GM19351 (cell line): ENCODE measurements around the gene ZCCHC2.

ENCODE experiments used
- ATAC-seq: cut with Tn5 transposase; IDR thresholded peaks from one replicate; pipeline ENCODE4 v1.9.1; 2021; ENCODE audit warnings: mild to moderate bottlenecking, moderate library complexity; ENCODE audit not compliant: unreplicated experiment

The ZCCHC2 gene

GRCh38 chr18:62574776-62575175, 52.0 kb downstream of the ZCCHC2 start:
- no peak for ATAC-seq

DNA sequence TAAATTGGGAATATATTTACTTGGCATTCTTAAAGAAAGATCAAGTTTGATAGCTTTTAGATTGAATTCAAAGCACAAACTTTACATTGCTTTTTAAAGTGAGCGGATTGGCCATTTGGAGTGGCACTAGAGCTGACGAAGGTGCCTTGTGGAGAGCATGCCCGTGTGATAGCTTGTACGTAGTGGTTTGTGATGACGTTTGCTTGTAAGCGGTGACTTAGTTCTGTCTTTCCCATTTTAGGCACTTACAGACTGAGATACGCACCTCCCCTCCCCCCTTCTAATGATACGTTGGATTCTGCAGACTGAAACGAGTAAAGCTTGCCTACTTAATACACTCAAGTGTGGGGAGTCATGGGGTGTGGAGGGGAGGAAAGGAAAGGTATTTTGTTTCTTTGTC, 53.4 kb downstream of the ZCCHC2 start:
- ATAC-seq, result no peak

DNA sequence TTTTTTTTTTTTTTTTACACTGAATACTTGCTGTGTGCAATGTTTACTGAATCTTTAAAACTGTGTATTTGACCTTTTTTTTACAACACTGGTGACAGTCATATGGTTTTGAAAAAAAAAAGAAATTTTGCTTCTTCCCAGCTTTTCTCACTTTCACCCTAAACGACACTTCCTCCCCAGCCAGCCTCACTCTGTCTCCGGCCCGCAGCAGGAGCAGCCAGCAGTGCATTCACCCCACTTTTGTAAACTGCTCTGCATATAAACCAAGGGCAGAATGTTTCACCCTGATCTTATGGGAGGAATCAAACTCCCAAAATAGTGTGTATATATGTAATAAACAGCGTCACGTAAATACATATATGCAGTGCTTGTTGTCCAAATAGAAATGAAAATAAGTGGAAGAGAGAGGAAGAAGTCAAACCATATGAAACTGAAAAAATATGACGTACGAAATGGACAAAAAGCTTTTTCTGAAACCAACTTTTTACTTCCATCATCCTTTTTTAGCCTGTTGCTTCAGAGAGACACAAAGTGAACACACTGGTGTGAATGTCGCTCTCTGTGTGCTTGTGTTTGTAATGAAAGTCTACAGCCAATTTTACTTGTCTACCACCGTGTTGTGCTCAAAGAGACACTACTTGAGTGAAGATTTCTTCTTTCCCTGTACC, 54.2 kb downstream of the ZCCHC2 start:
- ATAC-seq, result peak; percentile 76

DNA sequence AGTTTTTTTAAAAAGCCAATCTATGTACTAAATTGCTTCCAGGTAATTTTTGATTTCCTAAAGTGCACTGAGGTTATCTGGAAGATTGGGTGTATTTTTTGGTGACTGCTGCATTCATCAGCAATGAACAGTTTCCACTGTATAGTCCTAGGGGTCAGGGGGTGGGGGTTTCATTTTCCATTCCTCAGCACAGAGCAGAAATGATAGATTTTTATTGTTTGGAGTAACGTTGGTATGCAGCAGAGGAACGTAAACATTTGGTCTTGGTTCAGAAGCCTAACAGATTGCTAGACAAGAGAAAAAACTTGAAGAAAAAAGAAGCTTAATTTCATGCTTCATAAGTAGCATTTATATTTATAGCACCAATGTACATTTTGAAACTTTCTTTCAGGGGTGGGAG, 54.9 kb downstream of the ZCCHC2 start:
- ATAC-seq, result no peak

DNA sequence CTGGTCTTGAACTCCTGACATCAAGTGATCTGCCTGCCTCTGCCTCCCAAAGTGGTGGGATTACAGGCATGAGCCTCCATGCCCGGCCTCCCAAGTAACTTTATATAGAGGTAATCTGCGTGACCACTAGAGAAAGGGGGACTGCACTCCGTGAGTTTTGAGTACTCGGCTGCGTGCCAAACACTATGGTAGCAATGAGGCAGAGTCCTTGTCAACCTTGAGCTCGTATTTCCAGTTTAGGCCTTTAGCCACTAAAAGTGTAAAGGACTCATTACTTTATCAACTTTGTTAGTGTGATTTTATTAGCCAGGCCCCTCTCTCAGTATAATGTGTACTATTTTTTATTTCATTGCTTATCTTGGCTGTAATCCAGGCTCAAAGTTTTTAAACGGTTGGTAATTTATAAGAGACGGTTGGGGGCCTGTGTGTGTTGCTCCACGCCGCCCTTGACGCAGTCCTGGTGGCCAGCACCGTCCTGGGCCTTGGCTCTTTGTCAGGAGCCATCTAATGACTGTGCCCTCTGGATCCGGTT, 56.2 kb downstream of the ZCCHC2 start:
- ATAC-seq, result no peak

DNA sequence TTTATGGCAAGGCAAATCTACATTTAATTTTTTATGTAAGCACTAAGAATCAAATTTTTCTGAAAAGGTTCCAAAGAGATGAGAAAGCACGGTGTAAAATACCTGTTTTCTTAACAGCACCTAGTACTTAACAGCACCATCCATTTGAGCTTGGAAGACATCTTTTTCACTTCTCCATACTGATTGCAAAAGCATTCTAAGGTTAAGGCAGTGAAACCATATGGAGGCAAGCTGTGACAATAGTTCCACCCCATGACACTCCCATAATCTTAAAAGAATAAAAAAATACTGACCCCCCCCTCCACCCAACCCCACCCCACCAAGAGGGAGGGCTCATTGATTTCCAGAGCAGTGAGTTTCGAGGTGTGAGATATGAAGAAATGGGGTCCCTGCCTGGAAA, 60.6 kb downstream of the ZCCHC2 start:
- no peak for ATAC-seq

DNA sequence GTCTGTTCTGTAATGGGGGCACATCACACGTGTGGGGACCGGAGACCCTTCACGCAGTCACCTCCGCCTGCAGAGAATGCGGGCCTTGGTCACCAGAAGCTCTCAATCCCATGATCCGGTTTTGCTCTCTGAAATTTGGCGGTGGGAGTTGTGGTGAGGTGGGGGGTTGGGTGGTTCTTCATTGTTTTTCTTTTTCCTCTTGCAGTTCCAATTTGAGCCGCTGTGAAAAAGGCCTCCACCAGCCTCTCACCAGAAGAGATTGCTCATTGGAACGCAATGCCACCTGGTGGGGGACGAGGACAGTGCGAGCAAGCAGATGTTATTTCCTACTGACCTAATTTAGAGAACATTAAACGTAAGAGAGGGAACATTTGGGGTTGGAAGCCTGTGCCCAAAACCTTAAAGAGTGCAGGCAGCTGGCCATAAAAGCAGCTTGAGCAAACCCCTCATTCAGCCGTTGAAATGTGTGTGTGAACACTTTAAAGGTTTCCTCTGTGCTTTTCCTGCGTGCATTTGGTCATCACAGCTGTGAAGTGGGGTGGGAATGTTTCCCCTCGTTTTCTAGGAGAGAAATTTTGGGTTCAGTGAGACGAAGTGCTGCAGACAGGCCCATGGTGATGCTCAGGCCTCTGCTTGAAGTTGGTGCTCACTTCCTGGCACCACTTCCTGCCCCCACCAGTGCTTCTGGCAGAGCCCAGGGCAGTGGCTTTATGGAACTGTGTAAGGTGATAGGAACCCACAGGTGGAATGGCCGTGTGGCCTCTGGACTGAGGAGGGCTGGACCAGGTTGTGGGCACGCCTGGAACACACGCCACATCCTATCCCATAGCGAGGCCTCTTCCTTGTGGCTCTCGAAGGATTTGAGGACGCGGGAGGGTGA, 61.7 kb downstream of the ZCCHC2 start:
- peak; percentile 74 for ATAC-seq

GRCh38 chr18:62585274-62586150, 62.7 kb downstream of the ZCCHC2 start:
- ATAC-seq, result peak; percentile 33

- peak; percentile 87 for ATAC-seq
Observed at GRCh38 chr18:62586151-62586774, 63.4 kb downstream of the ZCCHC2 start.

DNA sequence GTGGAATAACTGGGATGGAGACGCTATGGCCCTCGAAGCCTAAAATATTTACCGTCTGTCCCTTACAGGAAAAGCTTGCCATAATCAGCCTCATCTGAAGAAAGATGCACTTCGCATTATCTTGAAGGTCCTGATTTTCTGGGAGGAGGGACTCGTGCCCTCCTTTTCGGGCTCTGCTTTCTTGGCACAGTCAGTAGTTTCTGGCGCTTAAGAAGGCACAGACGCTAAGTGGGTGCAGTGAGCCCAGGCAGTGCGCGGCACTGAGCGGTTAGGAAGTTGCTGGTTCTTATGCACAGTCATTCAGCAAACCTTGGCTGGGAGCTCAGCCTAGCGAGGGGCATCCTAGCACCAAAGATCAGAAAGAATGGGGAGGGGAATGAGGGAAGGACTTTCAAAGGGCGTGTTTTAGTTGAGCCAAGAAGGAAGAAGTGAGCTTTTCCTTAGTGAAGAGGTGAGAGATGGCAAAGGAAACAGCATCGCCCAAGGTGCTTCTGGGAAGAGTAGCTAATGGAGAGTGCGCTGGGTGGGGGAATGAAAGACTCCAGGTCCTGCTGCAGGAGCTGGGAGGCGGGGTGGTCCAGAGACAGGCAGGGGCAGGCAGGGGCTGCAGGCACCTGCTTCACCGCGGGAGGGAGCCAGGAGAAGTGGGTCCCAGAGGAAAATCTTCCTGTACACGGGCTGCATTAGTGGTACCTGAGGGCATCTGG, 64.1 kb downstream of the ZCCHC2 start:
- no peak for ATAC-seq

- no peak for ATAC-seq
Observed at GRCh38 chr18:62587689-62588088, 64.9 kb downstream of the ZCCHC2 start.

DNA sequence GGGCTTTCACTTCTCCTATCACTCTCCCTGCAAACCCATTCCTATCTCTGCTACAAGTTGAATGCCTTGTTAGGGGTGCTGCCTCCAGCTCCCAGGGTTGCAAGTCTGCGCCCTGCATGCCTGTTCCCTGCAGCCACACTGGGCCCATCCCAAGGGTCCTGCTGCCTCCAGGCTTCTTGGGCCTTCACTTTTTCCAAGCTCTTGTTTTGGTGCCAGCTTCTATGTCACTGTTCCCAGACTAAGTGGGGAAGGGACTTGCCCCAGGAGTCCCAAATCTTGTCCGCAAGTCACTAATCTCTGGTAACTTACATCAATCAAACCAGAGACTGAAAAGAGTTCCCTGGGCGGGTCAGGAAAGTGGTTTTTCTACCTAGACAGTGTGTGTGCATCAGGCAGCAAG, 65.4 kb downstream of the ZCCHC2 start:
- ATAC-seq, result no peak

DNA sequence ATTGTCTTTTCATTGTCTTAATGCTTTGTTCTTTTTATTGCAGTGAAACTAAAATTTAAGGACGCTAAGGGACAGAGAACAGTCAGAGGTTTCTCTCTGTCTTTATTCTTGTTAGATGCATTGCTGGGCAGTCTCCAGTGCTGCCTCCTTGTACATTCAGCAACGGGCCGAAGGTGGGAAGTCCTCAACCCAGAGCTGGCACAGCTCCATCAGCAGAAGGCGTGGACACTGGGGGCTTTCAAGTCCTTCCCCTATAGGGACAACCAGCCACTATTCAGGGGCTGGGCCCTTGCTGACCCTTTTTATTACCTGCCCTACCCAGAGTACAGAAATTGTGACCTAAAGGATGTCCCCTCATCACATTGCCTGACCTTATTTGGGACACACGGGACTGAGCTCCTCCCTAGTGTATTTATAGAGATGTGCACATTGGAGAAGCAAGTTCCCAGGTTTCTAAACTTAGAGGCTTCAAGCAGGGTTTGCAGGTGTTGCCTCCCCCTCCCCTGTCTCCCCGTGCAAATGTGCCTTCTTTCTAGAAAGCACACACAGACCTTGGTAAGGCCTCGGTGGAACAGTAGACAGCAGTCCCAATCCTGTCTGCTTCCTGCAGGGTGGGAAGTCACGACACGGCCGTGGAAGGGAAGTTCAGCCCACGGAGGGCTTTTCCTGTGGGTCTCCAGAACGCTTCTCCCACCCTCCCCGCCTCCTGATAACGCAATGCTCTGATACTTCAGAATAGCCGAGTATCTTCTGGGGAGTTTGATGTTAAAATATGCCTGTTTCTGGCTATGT, 68.2 kb downstream of the ZCCHC2 start:
- no peak for ATAC-seq

- ATAC-seq, result no peak
Observed at GRCh38 chr18:62596145-62597005, 73.5 kb downstream of the ZCCHC2 start.

GRCh38 chr18:62601871-62602270, 79.0 kb downstream of the ZCCHC2 start:
- ATAC-seq, result no peak

- ATAC-seq, result no peak
Observed at GRCh38 chr18:62602706-62603105, 79.9 kb downstream of the ZCCHC2 start.

DNA sequence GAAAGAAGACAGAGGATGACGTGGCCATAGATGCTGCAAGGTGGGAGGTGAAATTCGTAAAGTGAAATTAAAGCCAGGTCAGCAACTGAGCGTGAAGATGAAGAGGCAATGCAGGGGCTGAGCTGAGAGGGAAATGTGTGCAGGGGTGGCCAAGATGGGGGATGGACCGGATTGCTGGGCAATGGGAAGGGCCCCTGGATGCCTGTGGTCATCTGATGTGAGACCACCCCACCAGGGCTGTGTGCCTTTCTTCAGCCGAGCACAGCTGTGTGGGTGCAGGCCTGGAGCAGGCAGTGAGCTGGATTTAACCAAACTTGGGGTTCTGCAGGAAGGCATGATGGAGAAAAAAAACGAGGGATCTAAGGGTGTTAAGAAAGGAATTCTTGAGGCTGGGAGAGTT, 80.4 kb downstream of the ZCCHC2 start:
- ATAC-seq, result no peak

GRCh38 chr18:62603979-62604378, 81.2 kb downstream of the ZCCHC2 start:
- ATAC-seq, result no peak
